ENCODE results near the gene MAP2.
"Not testable (repeated sequence)": the region's sequence is repeated elsewhere in the genome, so short reads cannot be mapped to it uniquely, and the experiment has no call there.

Gene MAP2

DNA sequence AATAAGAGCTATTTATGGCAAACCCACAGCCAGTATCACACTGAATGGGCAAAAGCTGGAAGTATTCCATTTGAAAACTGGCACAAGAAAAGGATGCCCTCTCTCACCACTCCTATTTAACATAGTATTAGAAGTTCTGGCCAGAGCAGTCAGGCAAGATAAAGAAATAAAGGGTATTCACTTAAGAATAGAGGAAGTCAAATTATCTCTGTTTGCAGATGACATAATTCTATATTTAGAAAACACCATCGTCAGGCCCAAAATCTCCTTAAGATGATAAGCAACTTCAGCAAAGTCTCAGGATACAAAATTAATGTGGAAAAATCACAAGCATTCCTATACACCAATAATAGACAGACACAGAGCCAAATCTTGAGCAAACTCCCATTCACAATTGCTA, 68.4 kb downstream of the MAP2 start:
- not testable (repeated sequence) for DNase-seq

DNA sequence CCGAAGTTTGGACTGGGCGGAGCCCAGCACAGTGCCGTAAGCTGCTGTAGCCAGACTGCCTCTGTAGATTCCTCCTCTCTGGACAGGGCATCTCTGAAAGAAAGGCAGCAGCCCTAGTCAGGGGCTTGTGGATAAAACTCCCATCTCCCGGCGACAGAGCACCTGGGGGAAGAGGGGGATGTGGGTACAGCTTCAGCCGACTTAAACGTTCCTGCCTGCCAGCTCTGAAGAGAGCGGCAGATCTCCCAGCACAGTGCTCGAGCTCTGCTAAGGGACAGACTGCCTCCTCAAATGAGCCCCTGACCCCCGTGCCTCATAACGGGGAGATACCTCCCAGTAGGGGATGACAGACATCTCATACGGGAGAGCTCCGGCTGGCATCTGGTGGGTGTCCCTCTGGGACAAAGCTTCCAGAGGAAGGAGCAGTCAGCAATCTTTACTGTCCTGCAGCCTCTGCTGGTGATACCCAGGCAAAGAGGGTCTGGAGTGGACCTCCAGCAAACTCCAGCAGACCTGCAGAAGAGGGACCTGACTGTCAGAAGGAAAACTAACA, 71.3 kb downstream of the MAP2 start:
- DNase-seq = not testable (repeated sequence)

DNA sequence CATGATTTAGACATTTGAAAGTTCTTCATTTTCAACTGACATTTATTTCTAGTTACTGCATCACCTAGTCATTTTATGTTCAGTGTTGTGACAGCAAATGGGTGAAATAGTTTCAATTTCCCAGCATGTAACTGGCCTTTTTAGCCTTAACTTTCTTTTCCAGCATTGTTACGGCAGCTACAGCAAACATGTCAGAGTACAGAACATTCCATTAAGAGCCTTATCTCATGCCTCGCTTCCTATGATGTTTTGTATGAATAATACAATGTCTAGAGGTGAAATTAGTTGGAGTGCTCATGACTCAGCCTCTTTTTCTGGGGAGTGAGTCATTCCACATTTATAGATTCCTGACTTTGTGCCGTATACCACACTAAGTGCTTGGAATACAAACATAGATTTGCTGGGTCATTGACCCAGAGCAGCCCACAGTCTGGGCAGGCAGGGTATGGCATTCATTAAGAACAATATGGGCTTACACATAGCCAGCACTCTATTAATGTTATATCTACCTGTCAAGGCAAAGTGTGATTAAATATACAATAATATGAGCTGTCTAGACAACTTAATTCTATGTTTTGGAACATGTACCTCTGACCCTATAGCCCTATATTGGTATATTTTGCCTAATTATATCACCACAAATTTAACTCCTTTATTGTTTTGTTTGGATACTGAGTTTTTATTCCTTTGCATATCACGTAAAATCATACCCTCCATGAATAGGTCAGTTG, 72.2 kb downstream of the MAP2 start:
- DNase-seq = no peak

DNA sequence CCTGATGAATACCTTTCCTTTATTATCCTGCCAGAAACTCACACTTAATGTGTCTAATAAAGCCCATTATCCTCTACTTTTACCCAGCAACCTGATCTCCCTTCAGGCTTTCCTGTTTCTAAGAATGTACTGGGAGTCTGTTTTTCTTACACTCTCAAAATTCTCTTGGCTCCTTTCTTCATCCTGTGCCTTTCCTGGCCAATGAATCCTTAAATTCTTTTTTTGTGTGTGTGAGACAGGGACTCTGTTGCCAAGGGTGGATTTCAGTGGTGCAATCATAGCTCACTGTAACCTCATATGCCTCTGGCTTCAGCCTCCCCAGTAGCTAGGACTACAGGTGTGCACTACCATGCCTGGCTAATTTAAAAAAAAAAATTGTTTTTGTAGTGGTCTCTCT, 72.7 kb downstream of the MAP2 start:
- DNase-seq = no peak

DNA sequence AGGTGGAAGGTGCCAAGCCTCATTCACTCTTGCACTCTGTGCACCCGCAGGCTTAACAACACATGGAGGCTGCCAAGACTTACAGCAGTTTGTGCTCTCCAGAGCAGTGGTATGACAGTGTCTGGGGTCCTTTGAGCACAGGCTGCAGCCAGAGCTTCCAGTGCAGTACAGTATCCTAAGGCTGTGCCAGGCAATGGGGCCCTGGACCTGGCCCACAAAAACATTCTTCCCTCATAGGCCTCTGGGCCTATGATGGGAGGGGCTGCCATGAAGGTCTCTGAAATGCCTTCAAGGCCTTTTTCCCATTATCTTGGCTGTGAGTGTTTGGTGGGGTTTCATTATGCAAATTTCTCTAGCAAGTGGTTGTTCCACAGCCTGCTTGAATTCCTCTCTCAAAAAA, 74.8 kb downstream of the MAP2 start:
- DNase-seq = no peak

DNA sequence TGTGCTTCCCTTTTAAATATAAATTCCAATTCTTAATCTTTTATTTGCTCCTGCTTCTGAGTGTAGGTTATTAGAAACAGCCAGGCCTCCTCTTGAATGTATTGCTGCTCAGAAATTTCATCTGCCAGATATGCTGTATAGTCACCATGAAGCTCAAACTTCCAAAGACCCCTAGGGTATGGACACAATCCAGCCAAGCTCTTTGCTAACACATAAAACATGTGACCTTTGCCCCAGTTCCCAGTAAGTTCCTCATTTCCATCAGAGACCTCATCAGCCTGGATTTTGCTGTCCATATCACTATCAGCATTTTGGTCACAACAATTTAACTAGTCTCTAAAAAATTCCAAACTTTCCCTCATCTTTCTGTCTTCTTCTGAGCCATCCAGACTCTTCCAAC, 75.2 kb downstream of the MAP2 start:
- DNase-seq = no peak

DNA sequence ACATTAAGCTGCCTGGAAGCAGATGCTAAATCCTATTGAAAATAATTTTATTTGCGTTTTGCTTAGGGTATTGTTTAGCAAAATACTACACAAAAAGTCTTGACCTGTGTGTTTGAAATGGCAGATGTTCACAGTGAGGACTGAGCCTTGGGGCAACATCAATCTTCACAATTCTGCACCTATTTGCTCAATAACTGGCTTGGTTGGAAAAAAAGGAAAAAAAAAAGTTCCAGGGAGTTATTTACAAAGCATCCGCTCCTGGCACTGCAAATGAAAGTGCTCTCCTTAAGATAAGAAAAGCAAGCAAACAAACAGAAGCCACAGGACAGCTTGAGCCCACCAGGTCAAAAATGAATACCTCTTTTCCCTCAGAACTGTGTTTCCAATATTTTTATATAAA, 77.7 kb downstream of the MAP2 start:
- DNase-seq = no peak

DNA sequence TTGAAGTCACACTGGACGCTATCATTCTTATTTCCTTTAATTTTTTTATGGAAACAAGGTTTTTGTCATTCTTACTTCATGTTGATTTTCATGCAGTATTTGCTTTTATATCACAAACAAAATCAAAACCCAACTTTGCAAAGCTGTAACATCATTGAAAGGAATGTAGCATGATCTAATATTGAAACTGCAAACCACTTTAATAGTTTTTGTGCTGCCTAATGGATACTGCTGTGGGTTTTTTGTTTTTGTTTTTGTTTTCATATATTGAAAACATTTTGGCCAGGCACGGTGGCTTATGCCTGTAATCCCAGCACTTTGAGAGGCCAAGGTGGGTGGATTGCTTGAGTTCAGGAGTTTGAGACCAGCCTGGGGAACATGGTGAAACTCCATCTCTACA, 81.6 kb downstream of the MAP2 start:
- DNase-seq = no peak

DNA sequence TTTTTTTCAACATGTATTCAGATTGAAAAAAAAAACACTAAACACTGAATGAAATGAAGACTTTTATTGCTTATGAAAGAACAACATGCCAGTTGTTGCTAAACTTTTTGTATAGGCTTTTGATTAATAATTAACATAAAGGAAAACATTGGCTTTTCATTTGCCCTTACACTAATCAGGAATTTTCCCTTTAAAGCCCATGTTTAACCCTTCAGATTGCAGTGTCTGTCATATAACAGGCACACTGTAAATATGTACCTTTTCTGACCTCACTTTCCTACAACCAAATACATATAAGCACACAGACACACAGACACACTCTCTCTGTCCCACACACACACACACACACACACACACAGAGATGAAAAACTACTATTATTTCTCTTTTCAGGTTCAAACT, 84.4 kb downstream of the MAP2 start:
- no peak for DNase-seq

DNA sequence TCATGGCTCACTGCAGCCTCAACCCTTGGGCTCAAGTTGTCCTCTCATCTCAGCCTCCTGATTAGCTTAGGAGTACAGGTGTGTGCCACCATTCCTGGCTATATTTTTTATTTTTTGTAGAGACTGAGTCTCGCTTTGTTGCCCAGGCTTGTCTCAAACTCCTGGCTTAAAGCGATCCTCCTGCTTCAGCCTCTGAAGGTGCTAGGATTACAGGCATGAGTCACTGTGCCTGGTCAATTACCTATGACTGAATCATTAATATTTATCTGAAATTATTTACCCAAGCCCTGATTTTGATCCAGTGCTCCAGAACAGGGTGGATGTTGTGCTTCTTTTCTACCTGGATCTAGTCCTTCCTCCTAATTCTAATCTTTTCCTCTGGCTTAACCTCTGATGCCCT, 87.8 kb downstream of the MAP2 start:
- DNase-seq = no peak

DNA sequence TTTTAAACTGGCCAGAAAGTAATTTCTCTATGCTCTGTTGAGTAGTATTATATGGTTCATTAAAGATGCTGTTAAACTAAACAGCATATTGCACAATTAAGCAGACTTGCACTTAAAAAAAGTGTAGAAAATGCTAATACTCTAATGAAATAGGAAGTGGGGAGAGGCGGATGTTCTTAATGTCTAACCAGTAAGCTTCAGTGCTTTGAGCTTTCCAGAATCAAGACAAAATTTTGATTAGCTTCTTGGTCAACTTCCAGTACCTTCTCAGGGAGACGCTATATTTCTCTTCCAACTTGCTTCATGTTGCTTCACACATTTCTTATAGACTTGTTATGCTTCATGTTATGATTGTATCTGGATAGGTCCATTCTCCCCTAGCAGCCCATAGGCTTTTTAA, 89.1 kb downstream of the MAP2 start:
- no peak for DNase-seq

DNA sequence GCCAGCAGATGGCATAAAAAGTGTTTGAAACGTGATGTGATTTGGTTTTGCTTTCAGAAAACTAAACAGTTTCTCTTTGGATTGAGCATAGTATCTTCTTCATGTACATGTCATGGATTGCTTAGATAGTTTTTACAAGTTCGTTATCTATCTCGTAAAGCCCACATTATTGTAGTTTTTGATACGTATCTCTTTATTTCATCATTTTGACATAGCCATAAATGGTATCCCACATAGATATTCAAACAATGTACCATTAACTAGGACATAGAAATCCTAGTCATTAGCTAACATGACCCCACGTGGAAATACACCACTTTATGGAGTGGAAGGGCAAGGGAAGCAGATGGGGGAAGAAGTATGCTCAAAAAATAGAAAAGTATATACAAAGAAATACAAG, 93.6 kb downstream of the MAP2 start:
- no peak for DNase-seq

DNA sequence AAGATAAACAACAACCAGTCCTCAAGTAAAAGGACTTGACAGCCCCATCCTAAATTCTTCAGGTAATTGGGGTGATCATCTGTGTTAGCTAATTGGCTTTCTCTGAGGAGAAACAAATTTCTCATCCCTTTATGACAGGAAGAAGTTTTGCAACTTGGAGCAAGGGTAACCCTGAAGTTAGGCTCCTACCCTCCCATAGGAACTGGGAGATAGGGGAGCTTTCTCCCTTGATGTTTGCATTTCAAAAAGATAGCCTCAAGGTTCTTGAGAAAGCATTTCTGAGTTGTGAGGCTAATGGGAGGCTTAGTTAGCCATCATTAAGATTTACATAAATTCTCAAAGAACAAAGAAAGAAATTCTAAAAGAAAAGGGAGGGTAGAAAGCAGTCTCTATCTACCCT, 95.4 kb downstream of the MAP2 start:
- DNase-seq = no peak

DNA sequence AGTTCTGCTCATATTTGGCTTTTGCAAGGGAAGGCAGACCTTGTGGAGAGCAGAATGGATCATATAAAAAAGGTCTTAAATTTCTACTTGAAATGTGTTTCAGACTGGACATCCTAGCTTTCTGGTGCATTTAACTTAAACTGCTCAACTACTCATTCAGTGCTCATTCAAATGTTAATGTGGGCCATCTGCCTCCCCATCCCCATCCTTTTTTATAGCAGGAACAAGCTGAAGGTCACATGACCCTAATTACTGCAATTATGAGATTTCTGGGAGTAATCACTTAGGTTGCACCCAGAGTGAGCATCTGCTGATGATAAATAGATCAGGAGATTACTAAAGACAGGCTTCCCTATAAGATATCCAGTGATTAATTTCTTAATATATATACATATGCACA, 96.1 kb downstream of the MAP2 start:
- no peak for DNase-seq

DNA sequence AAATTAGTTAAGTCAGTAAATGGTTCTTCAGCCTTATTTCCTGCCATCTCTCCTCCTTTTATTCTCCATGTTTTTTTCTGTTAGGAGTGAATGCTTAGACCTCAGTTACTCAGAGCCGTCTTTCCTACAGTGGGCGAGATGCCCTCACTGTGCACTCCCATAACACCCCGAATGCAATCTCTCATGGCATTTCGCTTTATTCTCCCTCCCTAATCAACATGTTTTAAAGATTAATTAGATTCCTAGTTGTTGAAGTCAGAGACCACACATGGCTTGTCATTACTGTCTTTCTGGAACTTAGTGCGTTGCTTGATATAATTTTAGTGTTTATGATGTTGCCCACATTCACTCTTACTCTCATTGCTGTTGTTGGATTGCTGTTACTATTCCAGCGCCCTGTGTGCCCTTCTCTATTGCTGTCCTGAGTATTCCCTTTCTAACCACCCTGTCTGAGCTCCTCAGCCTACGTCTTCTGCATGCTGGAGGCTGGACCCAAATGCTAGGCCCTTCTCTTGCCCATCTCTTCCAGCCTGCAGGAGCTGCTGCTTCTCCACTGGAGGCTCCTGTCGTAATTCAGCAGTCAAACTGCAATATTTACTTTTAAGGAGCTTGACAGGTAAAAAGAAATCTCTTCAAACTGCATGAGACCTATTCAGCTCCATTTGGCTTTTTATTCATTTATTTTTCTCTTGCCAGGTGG, 99.3 kb downstream of the MAP2 start:
- DNase-seq = no peak

DNA sequence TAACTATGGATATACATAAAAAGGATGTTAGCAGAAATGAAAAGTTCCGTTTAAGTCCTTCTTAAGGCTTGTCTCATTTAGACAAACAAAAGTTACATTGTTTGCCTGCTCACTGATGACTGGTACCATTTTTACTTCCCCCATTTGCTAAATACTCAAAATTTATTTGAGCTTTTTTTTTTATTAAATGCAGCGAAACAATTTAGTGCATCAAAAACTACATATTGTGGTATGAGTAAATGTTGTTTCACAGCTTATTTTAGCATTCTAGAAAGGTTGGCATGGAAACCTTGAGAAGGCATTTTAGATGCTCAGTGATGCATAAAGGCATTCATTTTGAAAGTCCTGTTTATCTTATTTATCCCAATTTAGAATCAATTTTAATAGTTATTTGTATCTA, 100.0 kb downstream of the MAP2 start:
- no peak for DNase-seq

DNA sequence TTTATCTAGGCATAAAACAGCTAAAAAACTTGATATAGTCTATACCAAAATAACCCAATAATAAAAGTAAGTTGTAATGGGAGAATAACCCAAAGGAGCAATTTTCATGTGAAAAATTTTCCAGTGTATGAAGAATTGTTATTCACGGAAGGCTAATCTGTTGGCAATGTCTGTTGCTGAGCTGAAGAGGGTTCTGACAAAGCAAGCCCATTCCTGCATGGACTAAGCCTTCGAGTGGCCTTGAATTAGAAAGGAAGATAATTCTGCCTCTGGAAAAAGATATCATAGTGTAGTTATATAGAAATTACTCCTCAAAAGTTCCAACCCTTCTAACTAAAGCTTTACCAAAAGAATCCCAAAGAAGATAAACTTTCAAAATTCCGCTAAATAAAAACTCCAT, 101.5 kb downstream of the MAP2 start:
- no peak for DNase-seq

DNA sequence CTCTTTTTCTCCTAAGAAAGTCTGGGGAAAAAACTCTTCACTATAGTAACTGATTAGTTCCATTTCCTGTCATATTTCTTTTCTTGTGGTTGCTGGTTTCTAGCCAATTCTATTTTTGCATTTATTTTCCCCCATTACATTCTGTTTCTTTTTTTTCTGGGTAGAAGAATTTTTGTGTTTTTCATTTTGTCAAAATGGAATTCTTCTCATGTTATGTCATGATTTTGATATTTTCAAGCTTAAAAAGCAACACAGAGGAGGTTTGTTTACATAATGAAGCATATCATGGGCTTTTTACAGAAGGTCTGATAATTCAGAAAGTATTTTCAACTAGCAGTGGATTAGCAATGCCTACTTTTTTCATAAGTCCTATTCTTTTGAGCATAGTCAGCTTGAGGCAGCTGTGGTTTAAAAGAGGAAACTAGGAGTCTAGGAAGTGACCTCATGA, 102.0 kb downstream of the MAP2 start:
- no peak for DNase-seq

DNA sequence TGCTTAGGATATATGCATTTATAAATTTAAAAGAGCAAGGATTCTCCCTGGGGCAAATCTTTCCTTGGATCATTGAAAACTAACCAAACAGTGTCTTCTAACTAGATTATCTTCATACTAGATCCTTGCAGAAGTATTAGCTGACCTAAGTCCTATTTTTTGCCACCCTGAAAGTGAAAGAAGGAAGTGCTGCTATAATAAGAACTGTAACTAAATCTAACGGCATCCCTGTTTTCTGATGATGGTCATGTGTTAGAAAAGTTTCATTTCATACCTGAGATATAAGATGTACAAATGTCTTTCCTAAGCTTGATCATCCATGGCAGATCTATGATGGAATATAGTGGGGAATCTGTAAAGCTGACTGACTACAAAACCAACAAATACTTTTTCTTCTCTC, 102.7 kb downstream of the MAP2 start:
- no peak for DNase-seq

DNA sequence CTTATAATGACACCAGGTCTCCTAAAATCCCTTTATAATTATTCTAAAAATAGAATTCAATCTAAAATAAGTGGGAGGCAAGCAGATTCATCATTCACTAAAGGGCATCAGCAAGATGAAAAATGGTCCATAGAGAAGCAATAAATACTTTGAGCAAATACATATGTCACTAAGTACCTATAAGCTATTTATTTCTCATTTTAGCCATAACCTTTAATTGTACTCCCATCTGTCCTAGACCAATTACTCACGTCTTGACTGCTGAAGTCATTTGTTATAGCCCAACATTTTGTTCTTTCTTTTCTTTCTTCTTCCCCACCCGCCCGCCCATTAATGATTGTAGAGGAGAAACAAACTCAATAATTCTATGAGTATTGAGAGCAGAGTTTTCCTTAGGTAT, 105.7 kb downstream of the MAP2 start:
- DNase-seq = no peak

DNA sequence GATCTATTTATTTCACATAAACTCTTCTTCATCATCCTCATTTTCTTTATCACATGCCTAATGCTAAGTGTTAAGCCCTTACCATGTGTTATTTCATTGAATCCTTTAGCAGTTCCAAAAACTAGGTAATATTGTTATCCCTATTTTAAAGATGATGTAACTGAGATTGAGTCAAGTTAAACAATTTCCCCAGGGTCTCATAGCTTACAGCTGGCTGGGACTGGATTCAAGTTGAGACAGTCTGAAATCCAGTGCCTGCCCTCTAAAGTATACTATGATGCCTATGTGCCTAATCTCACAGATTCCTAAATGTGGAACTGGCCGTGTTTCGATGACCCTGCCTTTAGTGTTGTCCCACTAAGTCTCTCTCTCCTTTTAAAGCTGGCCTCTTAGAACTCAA, 108.5 kb downstream of the MAP2 start:
- no peak for DNase-seq

DNA sequence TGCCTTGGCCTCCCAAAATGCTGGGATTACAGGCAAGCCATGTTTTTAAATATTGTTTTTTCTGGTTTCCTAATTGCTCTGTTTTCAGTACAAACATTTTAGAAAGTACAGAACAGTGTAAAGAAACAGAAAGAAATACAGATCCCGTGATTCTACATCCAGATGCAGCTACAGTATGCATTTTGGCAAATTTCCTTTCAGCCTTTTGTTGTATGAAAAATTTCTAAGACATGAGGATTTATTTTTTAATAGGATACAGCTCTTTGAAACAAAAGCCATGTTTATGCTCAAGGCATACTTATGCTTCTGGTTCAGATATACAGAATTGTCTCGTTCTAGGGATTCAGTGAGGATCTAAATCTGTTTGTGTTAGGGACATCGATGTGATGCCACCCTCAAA, 109.5 kb downstream of the MAP2 start:
- no peak for DNase-seq

DNA sequence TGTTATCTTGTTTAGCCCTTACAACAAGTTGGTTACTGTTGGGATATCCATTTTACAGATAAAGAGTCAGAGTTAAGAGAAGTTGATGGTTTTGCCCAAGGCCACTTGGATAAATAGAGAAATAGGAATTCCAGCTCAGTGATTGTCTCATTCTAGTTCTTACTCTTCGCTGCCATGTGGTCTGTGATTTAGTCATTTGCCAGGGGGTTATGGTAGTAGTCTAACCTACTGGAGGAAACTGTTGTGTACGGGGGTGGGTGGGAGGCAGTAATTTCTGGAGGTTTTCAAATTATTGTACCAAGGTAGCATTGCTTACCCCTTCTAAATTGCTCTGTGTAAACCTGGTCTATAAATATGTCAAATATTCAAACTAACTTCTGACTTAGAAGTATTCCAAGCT, 110.4 kb downstream of the MAP2 start:
- no peak for DNase-seq

DNA sequence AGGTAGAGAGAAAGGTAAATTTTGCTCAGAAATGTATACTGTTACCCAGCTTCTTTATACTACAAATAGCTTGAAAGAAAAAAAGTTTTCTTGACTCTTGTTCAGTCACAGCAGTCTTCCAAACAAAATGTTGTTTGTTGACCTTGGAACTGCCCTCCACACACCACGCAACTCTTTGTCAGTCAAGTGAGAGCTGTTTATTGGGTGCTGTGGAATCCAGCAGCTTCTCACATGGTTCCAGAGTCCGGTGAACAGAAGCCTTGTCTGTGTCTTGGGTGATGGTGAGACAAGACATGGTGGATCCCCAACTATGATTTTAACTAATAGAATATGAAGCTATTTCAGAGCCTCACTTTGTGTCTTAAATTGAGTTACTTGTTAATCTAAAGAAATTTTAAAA, 112.5 kb downstream of the MAP2 start:
- DNase-seq = no peak

DNA sequence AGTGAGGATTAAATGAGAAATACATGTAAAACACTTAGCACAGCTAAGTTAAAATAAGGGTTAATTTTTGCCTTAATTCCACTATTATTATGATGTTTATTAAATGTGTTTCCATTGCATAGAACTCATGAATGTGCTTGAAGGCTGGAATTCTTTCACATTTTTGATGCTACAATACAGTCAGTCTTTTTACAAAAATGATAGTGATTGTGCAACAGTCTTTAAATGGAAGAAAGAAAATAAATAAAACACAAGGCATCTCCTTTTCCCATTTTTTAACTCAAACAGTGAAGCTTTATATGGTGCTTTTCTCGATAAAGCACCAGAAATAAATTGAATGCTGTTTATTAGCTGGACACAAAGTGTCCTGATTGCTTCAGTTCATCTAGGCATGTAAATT, 123.9 kb downstream of the MAP2 start:
- no peak for DNase-seq
